ENCODE results near the gene CPXM2.

CPXM2 gene

DNA sequence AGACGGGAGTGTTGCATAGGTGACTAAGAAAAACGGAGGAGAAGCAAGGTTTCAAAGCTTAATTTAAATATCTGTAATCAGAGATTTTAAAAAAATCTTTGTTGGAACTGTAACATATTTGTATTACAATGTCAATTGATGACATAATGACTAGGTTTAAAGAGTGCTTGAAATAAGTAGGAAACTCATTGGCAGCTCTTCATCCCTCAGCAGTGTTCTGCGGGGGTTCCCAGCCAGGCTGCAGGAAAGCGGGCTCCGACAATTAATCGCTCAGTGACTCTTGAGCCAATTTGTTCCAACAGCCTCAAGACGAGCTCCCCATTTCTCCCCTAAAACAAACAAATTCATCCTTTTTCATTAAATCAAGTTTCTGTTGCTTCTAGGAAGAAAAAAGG is 22.6 kb downstream of the CPXM2 start:
- DNase-seq (ENCODE audit: low spot score): no peak

DNA sequence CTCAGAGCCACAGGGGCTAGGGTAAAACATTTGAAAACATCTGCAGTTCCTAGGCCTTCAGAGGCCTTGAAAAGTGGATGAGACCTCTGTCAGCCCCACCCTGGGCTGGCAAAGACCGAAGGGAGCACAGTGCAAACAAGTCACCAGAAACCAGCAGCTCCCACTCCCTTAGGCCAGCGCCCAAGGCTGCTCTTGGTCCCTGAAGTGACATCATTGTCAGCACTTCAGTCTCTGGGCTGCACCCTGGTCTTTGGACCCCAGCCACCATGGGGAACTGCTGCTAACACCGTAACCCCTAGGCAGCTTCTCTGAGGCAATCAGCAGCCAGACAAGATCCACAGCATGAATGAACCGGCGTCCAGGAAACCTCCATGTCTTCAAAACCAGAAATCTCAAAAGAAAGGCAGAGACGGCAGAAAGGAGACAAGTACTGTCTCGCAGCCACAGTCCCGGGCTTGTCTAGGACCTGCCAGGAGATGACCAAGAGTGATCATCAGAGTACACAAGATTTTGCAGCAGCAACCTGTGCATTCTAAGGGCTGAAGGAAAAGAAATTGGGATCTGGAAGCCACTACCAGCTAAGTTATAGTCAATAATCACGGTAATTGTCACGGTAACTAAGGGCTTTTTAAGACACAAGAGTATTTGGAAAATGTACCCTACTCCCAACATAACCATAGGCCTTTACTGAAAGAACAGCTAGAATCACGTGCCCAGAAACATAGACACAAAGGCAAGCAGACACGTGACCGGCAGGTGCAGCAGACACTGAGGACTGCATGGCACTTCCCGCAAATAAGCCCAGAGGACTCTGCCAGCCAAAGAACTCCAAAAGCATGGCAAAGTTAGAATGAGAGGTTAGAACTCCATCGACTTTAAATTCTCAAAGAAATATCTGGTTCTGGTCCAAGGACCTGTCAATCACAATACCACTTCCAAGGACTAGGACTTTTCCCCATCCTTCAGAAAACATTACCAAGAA is 23.3 kb downstream of the CPXM2 start:
- DNase-seq (ENCODE audit: low spot score): no peak

DNA sequence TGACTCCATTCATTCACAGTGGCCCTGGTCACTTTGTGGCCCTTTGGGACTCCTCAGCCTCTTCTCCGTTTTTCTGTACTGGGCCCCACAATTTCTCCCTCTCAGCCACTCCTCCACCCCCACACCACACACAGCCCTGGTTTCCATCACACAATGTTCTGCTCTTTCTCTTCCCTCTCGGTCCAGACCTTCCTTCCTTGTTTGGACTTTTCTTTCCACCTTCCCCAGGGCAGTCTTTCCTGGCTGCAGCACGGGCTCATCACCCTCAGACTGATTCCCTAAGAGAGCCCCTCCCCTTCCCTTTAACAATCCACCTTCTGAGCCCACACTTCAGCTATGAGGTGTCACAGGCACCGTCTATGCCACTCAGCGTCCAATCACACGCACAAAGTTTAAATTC is 25.7 kb downstream of the CPXM2 start:
- DNase-seq (ENCODE audit: low spot score): no peak

DNA sequence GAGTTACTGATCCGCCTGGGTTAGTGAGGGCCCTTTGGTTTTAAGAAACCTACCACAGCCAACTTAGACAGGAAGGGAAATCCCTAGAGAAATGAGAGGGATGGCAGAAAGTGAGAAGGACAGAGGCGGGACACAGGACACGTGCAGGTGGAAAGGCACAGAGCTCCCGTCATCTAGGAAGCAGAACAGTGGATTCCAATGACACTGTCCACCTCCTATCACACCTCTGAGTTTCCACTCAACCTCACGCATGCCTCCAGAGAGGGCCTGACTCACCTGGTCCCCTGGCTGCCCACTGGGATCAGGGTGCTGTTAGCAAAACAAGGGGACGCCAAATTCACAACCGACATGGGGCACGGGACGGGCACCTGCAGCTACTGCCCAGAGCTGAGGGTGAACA is 26.3 kb downstream of the CPXM2 start:
- DNase-seq (ENCODE audit: low spot score): no peak

DNA sequence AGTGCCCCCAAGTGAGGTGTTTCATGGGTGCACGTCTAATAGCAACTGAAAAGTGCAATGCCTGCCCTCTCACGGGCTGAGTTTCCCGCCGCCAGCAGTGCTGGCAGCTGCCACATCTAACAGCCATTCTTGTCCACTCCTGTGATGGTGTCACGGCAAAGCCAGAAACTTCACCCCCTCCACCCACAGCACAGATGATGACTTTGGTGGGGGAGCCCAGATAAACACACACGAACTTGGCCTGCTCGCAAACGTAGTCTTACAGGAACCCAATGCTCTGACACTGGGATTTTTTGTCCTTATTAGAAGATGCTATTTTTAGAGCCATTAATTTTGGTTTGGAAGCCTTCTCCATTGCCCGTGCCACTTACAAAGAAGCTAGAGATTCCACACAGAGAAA is 26.7 kb downstream of the CPXM2 start:
- DNase-seq (ENCODE audit: low spot score): no peak

DNA sequence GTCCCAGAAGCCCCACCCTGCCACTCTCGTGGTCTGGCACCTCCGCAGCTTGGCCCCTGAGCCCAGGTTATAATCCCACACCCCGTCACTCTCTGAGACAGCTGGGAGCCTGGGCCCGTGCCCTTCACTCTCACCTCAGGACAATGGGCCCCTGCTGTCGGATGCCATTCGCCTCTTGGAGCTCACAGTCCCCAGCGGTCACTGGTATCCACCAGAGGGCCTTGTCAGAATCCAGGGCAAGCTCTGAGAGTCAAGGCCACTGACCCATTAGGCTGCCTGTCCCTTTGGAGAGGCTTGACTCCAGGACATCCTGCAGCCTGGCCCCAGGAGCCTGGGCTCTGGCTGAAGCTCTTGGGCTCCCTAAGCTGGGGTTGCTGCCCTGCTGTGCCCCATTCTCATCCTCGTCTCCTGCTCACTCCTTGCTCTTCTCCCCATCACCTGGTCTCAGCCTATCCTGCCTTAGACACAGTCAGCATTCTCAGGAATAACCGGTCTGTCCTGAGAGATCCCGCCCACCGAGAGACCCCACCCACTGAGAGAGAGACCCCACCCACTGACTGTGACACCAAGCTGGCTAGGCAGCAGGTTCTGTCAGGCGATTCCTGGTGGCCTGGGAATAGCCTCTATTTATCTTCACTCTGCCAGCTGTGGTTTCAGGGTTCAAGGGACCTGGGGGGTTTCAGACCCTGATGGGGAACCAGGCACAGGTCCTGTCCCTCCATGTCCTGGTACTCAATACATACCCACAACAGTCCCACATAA is 27.7 kb downstream of the CPXM2 start:
- DNase-seq (ENCODE audit: low spot score): no peak

DNA sequence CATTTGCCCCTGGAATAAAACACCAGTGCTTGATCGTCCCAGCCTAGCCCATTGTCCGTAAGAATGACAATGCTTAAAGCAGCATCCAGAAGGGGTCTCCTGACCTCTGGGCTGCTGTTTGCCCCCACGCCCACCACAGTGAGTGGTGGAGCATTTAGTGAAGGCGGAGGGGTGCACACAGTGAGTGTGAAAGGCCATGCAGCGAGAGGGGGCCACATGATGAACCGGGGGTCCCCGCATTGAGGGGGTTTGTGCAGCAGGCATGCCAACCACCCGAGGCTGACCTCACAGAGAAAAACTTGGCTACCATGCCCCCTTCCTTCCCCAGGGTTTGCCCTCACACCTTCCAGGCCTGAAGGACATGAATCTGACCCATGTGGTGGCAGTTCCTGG is 28.4 kb downstream of the CPXM2 start:
- DNase-seq (ENCODE audit: low spot score): no peak

DNA sequence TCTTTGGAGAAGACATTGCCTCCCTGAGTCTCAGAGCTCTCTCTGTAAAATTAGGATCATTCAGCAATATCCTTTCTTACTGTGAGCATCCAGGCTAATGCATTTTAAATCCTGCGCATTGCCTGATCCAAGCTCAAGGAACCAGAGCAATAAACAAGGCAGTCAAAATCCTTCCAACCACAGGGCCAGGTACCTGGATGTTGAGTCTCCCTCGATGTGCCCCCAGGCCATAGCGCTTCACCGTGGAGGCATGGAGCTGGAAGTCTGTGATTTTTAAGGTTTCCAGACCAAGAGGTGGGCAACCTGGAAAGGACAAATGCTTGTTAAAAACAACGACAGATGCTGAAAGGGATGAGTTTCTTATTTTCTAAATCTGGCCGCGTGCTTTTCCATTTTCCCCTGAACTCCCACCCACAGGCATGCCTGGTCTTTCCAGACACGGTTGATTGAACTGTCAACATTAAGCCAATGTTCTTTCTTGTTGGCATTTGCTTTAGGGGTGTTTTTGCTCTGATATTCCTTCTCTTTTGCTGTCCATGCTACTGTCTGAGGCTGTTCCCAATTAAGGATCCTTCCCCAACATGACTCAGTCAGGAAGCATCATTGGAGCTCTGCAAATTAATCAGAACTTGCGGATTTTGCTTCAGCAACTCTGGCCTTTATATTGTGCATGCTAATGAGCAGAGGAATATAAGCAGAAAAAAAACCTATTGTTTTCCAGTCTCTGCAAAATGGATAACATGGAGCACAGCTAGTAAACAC is 29.0 kb downstream of the CPXM2 start:
- no peak for DNase-seq (ENCODE audit: low spot score)

DNA sequence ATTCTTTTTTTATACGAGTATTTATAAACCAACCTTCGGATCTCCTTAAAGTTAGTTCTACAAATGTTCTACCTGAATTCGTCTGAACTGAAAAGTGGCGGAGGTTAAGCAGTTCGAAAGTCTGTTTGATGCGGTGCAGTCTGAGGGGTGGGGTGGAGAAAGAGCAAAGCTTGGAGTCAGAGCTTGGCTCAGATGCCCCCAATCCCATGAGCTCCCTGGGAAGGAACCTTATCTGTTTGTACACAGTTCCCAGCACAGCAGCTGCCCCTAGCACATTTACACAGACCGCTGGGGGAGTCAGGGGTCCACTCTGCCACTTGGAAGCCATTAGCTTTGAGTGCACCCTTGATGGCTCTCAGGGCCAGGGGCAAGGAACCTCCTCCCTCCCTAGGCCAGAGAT is 30.8 kb downstream of the CPXM2 start:
- no peak for DNase-seq (ENCODE audit: low spot score)

DNA sequence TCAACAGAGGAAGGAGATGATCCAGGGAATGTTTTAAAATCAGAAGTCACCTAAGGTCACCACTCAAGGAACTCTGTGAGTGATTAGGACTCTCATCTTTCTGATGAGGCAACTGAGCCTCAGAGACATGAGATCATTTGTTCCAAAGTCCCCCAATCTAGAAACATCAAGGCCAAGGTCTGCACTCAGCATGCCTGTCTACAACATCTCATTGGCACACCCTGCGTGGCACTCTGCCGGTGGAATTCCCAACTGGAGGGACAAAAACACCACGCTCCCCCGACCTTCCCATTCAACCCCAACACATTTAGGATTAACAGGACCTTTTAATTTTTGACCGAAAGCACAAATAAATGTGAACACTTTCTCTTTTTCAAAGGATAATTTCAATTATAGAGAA is 31.4 kb downstream of the CPXM2 start:
- DNase-seq (ENCODE audit: low spot score): no peak

DNA sequence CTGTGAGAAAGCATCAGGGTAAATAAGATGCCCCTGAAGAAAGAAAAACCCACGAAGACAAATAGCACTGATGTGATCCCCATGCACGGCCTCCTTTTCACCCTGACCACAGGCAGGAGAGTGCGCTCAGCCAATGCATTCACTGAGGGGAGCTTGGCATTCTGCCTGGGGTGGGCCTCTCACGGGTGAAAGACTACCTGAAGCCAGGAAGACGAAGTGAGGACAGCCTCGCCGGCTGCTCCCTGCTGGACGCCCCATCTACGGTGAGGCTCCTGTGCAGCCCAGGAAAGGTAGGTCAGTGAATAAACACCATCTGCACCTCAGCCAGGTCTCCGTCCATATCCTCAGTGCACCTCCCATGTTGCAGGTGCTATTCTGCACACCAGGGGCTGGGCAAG is 32.0 kb downstream of the CPXM2 start:
- no peak for DNase-seq (ENCODE audit: low spot score)

DNA sequence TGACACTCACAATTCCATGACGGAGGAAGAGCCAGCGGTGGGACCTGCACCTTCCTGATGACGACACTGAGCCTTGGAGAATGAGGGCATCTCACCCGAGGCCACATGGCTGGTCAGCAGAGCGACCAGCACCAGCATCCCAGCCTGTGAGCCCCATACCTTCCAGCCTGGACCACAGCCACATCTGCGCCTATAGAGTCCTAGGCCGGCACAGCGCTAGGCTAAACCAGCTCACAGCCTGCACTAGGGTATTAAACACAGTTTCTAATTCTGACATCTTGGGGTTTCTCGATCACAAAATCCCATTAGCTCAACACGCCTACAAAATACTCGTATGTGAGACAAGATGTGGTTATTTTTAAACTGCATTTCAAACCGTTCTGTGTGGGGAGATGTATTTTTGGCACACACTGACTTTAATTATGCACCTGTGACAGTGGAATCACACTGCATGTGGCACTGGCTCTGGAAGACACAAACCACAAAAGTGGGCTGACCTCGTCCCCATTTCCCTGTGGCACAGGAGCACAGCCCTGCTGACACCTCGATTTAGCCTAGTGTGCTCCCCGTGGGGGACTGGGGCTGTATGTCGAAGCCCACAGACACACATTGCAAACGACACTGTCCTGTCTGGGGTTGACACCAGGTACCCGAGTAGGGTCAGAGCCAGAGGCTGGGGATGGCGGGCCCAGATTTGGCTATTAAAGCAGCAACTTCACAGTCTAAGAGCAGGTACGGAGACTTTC is 32.5 kb downstream of the CPXM2 start:
- no peak for DNase-seq (ENCODE audit: low spot score)

DNA sequence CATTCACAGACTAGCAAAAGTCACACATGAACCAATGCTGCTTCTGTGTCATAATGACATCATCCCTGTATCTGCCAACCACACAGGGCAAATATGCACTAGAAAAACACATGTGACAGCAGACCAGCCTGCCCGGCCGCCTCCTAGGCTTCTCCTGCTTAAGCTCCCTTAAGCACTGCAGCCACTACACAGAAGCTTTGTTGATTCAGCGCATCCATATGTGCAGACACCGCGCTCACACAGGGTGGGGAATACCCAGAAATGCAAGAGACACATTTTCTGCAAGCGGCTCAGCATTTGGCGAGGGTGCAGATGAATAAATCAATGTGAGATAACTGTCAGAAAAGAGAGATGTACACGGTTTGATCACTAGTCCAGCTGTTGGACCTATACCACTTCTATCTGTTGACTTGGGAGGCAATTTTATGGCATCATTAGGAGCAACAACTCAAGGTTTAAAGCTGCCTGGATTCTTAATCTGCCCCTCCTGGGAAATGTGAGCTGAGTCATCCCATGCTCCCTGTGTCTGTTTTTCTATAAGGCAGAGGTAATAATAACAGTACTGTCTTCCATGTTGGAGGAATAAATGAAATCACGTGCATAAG is 33.4 kb downstream of the CPXM2 start:
- no peak for DNase-seq (ENCODE audit: low spot score)

DNA sequence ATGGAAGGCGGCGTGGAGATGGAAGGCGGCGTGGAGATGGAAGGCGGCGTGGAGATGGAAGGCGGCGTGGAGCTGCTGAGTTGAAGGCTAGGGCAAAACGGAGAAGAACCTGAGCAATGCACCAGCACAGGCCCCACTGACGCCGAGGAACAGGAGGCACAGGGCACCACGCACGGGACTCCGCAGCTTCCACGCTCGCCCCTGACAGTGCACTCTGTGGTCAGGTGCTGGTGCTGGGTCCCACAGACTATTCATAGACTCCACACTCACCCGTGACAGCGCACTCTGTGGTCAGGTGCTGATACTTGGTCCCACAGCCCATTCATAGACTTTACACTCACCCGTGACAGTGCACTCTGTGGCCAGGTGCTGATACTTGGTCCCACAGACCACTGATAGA is 34.0 kb downstream of the CPXM2 start:
- no peak for DNase-seq (ENCODE audit: low spot score)

DNA sequence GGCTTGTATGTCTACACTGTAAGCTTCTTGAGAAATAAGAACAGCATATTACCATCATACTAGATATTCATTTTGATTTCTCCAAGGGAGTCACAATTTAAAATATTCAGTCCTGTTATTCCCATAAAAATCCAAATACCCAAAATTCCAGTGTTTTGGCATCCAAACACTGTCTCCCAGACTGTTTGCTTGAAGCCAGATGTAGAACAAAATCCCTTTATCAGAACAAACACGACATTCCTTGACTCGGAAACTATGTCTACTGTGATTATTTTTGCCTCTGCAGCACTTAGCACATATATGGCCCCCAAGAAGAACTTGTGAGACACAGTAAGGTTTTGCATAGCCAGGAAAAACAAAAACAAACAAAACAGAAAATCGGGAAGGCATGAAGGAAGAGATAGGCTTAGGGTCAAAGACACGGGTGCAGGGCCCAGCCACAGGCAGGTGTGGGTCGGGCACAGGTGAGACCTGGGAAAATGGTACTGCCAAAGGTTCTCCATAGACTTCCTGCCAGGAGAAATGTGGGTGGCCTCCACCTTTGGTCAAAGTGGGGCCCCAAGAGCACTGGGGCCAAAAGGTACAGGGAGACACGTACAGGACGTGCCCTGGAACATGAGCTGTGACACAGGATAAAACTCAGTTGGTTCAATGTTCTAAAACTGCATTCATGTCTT is 36.5 kb downstream of the CPXM2 start:
- DNase-seq (ENCODE audit: low spot score): no peak

DNA sequence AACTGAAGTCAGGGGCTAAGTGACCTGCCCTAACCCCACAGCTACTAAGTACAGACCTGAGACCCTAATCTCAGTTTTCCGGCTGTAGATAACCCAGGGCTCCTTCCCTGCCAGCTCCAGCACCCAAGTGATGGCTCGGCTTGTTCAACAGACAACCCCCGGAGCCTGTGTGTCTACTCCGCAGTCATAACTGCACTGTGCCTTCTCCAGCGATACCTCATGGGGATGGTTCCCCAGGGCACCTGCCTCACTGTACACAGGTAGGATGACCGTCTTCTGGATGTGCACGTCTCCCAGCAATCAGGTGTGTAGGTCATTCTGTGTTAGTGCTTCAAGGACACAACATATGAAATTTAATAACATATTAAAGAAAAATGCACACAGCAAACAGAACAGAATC is 37.1 kb downstream of the CPXM2 start:
- DNase-seq (ENCODE audit: low spot score): no peak

DNA sequence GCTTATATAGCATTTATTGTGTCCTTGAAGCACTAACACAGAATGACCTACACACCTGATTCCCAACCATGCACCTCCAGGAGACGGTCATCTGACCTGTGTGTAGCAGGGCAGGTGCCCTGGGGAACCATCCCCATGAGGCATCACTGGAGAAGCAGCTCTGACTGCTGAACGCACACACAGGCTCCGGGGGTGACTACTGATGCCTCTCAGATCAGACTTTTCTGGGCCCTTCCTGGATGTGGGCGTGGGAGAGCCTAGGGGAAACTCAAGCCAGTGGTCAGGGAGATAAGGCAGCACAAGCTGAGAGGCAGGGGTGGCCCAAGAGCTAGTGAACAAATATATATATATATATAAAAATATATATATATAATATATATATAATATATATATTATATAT is 37.6 kb downstream of the CPXM2 start:
- no peak for DNase-seq (ENCODE audit: low spot score)

DNA sequence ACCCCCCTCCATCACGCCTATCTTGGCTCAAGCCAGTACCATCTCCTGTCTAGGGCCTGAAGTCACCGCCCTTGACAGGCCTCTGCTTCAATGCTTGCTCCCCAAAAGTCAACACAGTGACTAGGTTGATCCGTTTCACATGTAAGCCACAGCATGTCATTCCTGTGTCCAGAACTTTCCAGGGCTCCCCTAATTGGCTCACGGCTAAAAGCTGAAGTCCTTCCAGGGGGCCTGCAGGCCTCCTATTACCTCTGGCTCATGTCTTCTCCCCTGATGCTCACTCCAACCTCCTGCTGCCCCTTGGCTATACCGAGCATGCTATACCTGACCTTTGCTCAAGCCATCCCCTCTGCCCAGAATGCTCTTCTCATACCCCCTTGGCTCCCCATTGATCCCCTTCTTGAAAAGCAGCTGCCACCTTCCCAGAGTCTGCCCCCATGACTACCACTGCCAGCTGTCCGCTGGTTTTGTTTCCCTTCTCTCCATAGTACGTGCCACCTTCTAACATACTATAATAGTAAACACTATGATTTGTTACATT is 39.1 kb downstream of the CPXM2 start:
- DNase-seq (ENCODE audit: low spot score): no peak

DNA sequence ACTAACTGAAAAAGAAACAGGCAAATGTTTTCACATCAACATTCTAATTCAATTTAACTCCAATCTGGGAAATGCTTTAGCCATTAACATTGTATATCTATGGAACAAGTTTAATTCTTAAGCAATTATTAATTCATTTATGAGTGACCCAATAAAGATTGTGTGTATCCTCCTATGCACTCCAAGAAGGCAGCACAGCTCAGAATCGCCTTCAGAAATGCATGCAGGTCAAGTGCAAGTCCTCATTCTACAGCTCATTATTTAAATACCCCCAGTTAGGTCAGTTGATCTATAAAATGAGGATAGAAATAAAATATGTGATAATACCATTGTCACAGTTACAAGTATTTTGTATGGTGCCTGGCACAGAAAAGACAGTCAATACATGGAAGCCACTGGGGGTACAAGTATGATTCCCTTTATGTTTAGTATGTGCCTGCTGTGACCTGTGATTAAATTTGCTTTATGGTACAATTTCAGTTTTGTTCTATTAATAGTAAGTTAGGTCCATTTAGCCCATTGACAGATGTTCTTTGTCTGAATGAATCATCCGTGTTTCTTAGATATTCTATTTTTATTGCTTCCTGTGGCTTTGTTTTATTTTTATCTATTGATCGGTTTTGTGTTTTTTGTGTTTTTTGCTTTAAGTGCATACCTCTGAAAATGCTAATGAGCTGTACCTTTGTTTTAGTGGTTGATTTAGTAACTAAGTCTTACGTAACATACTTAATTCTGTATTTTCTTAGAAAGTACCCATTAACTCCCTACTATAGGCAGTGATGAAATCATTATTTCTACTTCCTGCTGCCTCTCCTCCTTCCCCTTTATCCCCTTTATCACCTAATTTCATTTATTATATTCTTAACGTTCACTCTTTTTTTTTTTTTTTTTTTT is 42.8 kb downstream of the CPXM2 start:
- no peak for DNase-seq (ENCODE audit: low spot score)
